Measurements from ENCODE around the gene CLIP3.
"Not testable (repeated sequence)": the region's sequence is repeated elsewhere in the genome, so short reads cannot be mapped to it uniquely, and the experiment has no call there.

CLIP3 gene

GRCh38 chr19:35987571-35987896 lies 45.1 kb downstream of the CLIP3 start:
- ATAC-seq (ENCODE audit: low read depth), result no peak
- Histone ChIP-seq H3K27me3 (ENCODE audit: insufficient read depth, poor library complexity, severe bottlenecking) (peaks cover 11% of the 10 kb centered on the region), H3K9me3 (ENCODE audit: severe bottlenecking) (no peaks in the 10 kb centered on the region), H3K4me3 (ENCODE audit: severe bottlenecking) (no peak overlapping the region), H3K4me1 (ENCODE audit: insufficient read depth, poor library complexity, severe bottlenecking) (no peaks in the 10 kb centered on the region), H3K36me3 (ENCODE audit: low read depth) (no peaks in the 10 kb centered on the region), H3K27ac (ENCODE audit: poor library complexity, severe bottlenecking) (no peak overlapping the region)
- TF ChIP-seq, protein P1, sequence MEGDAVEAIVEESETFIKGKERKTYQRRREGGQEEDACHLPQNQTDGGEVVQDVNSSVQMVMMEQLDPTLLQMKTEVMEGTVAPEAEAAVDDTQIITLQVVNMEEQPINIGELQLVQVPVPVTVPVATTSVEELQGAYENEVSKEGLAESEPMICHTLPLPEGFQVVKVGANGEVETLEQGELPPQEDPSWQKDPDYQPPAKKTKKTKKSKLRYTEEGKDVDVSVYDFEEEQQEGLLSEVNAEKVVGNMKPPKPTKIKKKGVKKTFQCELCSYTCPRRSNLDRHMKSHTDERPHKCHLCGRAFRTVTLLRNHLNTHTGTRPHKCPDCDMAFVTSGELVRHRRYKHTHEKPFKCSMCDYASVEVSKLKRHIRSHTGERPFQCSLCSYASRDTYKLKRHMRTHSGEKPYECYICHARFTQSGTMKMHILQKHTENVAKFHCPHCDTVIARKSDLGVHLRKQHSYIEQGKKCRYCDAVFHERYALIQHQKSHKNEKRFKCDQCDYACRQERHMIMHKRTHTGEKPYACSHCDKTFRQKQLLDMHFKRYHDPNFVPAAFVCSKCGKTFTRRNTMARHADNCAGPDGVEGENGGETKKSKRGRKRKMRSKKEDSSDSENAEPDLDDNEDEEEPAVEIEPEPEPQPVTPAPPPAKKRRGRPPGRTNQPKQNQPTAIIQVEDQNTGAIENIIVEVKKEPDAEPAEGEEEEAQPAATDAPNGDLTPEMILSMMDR (IDR thresholded peaks at IDR 0.05; ENCODE audit: poor library complexity, severe bottlenecking), result no peak
- no peak for DNase-seq (ENCODE audit: low spot score)

DNA sequence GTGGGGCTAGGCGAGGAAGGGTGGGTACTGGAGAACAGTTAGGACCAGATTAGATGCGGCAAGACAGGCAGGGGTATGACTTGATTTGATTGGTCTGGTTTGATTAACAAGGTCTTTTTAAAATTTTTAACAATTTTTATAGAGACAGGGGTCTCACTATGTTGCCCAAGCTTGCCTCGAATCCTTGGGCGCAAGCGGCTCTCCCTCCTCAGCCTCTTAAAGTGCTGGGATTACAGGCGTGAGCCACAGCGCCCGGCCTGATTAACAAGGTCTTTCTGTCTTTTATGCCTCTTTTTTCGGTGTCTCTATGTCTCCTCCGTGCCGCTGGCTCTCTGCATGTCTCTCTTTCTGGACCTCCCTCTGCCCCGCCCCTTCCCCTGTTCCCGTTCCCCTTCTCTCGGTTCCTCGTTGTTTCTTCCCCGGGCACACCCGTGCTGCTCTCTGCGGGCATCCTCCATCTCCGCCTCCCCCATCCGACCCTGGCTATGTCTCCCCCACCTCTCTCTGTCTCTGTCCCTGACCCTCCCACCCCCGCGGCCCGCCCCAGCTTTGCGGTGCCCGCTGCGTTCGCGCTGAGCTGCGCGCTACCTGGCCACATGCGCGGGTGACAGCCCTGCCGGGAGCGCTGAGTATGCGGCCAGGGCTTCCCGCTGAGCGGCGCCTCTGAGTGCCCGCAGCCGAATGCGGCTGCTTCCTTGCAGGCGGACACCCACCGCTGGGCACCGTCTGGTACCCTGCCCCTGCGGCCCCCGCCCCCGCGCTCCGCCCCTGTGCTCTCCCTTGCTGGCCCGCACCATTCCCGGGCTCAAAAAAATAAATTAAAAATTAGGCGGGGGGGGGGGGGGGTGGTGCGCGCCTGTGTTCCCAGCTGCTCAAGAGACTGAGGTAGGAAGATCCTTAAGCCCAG lies 45.8 kb downstream of the CLIP3 start:
- DNase-seq (ENCODE audit: low spot score), result no peak
- H3K4me1 ChIP-seq (ENCODE audit: insufficient read depth, poor library complexity, severe bottlenecking), result no peaks in the 10 kb centered on the region
- ATAC-seq (ENCODE audit: low read depth), result peak; percentile 68
- no peaks in the 10 kb centered on the region for H3K36me3 ChIP-seq (ENCODE audit: low read depth)
- TF ChIP-seq, protein P1 (IDR thresholded peaks at IDR 0.05; ENCODE audit: poor library complexity, severe bottlenecking), result no peak
- no peaks in the 10 kb centered on the region for H3K9me3 ChIP-seq (ENCODE audit: severe bottlenecking)
- peaks cover 11% of the 10 kb centered on the region for H3K27me3 ChIP-seq (ENCODE audit: insufficient read depth, poor library complexity, severe bottlenecking)
- H3K4me3 ChIP-seq (ENCODE audit: severe bottlenecking), result peak overlapping the region; percentile 14
- no peak overlapping the region for H3K27ac ChIP-seq (ENCODE audit: poor library complexity, severe bottlenecking)

- Histone ChIP-seq H3K27ac (ENCODE audit: poor library complexity, severe bottlenecking) (no peak overlapping the region), H3K9me3 (ENCODE audit: severe bottlenecking) (no peaks in the 10 kb centered on the region), H3K4me3 (ENCODE audit: severe bottlenecking) (no peak overlapping the region), H3K36me3 (ENCODE audit: low read depth) (no peaks in the 10 kb centered on the region), H3K27me3 (ENCODE audit: insufficient read depth, poor library complexity, severe bottlenecking) (peaks cover 11% of the 10 kb centered on the region), H3K4me1 (ENCODE audit: insufficient read depth, poor library complexity, severe bottlenecking) (no peaks in the 10 kb centered on the region)
- TF ChIP-seq, protein P1 (IDR thresholded peaks at IDR 0.05; ENCODE audit: poor library complexity, severe bottlenecking), result no peak
- ATAC-seq (ENCODE audit: low read depth) (no peak), DNase-seq (ENCODE audit: low spot score) (no peak)
Observed at GRCh38 chr19:35986111-35986510, 46.6 kb downstream of the CLIP3 start.

GRCh38 chr19:35983177-35983576 lies 49.5 kb downstream of the CLIP3 start:
- H3K4me3 ChIP-seq (ENCODE audit: severe bottlenecking), result no peak overlapping the region
- H3K4me1 ChIP-seq (ENCODE audit: insufficient read depth, poor library complexity, severe bottlenecking), result no peaks in the 10 kb centered on the region
- peaks cover 11% of the 10 kb centered on the region for H3K27me3 ChIP-seq (ENCODE audit: insufficient read depth, poor library complexity, severe bottlenecking)
- no peaks in the 10 kb centered on the region for H3K36me3 ChIP-seq (ENCODE audit: low read depth)
- TF ChIP-seq, protein P1 (IDR thresholded peaks at IDR 0.05; ENCODE audit: poor library complexity, severe bottlenecking), result no peak
- DNase-seq (ENCODE audit: low spot score) (no peak), ATAC-seq (ENCODE audit: low read depth) (no peak)
- no peak overlapping the region for H3K27ac ChIP-seq (ENCODE audit: poor library complexity, severe bottlenecking)
- no peaks in the 10 kb centered on the region for H3K9me3 ChIP-seq (ENCODE audit: severe bottlenecking)

DNA sequence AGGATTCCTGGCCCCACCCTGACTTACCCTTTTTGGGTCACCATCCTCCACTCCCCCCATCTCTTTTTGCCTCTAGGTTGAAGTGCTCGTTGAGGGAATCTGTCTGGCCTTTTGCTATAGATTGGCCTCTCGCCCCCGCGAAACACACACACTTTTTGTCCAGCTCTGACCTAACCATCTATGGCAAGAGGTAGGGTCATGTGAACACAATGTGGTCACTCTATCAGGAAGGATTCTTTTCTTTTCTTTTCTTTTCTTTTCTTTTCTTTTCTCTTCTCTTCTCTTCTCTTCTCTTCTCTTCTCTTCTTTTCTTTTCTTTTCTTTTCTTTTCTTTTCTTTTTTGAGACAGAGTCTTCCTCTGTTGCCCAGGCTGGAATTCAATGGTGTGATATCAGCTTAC lies 51.7 kb downstream of the CLIP3 start:
- not testable (repeated sequence) for H3K27ac ChIP-seq (ENCODE audit: poor library complexity, severe bottlenecking); DNase-seq (ENCODE audit: low spot score); H3K9me3 ChIP-seq (ENCODE audit: severe bottlenecking); H3K4me1 ChIP-seq (ENCODE audit: insufficient read depth, poor library complexity, severe bottlenecking); H3K36me3 ChIP-seq (ENCODE audit: low read depth); H3K4me3 ChIP-seq (ENCODE audit: severe bottlenecking); H3K27me3 ChIP-seq (ENCODE audit: insufficient read depth, poor library complexity, severe bottlenecking); ATAC-seq (ENCODE audit: low read depth)

All from RWPE2 (cell line).